MM.1S (cell line): ENCODE data around the gene MRPL43.
A peak's percentile ranks its signal among the peaks of the same experiment; 100 is the strongest.

Source experiments
- DNase-seq: peaks from one replicate; pipeline ENCODE4 v3.0.0-alpha.2; 2015
- H2AFZ ChIP-seq: fragments of 300-600 bp; sonication (generic); 2 replicates; pipeline ENCODE4 v1.6.0; 2016; ENCODE audit warnings: antibody characterized with exemption, low read length
- H3F3A ChIP-seq: fragments of 300-600 bp; sonication (generic); 2 replicates; pipeline ENCODE4 v1.6.1; 2016; ENCODE audit warnings: mild to moderate bottlenecking, antibody characterized with exemption, low read length, moderate library complexity, mixed read lengths; ENCODE audit not compliant: insufficient read depth
- H3K27ac ChIP-seq: fragments of 300-600 bp; sonication (generic); 2 replicates; pipeline ENCODE4 v1.5.1; 2016; ENCODE audit warnings: mild to moderate bottlenecking, low read length
- H3K27me3 ChIP-seq: fragments of 300-600 bp; sonication (generic); replicated peaks from 2 replicates; pipeline ENCODE4 v1.6.0; 2016; ENCODE audit warnings: low read length; ENCODE audit not compliant: insufficient read depth
- H3K36me3 ChIP-seq: fragments of 300-600 bp; sonication (generic); replicated peaks from 2 replicates; pipeline ENCODE4 v1.6.1; 2016; ENCODE audit warnings: mild to moderate bottlenecking, low read length, mixed read lengths; ENCODE audit not compliant: insufficient read depth
- H3K4me1 ChIP-seq: fragments of 300-600 bp; sonication (generic); 2 replicates; pipeline ENCODE4 v1.6.1; 2016; ENCODE audit warnings: low read length, mixed read lengths
- H3K4me2 ChIP-seq: fragments of 300-600 bp; sonication (generic); 2 replicates; pipeline ENCODE4 v1.6.0; 2016; ENCODE audit warnings: low read depth, low read length
- H3K4me3 ChIP-seq: fragments of 300-600 bp; sonication (generic); 2 replicates; pipeline ENCODE4 v1.5.1; 2016; ENCODE audit warnings: low read length, mixed read lengths
- H3K79me2 ChIP-seq: fragments of 300-600 bp; sonication (generic); 2 replicates; pipeline ENCODE4 v1.6.1; 2016; ENCODE audit warnings: mixed run types, low read length, mixed read lengths
- H3K9ac ChIP-seq: fragments of 300-600 bp; sonication (generic); 2 replicates; pipeline ENCODE4 v1.6.1; 2016; ENCODE audit warnings: low read length, mixed read lengths
- H3K9me2 ChIP-seq: fragments of 300-600 bp; sonication (generic); replicated peaks from 2 replicates; pipeline ENCODE4 v1.6.1; 2016; ENCODE audit warnings: mild to moderate bottlenecking, low read length, mixed read lengths; ENCODE audit not compliant: insufficient read depth
- H3K9me3 ChIP-seq: fragments of 300-600 bp; sonication (generic); replicated peaks from 2 replicates; pipeline ENCODE4 v1.6.1; 2016; ENCODE audit warnings: mild to moderate bottlenecking, low read length, mixed read lengths; ENCODE audit not compliant: insufficient read depth
- H4K20me1 ChIP-seq: fragments of 300-600 bp; sonication (generic); 2 replicates; pipeline ENCODE4 v1.6.1; 2016; ENCODE audit warnings: mild to moderate bottlenecking, low read length, moderate library complexity, mixed read lengths; ENCODE audit not compliant: insufficient read depth
- CTCF ChIP-seq: fragments of 300-600 bp; sonication (generic); IDR thresholded peaks from 2 replicates; pipeline ENCODE4 v1.5.1; 2016; ENCODE audit warnings: antibody characterized with exemption, low read length, mixed read lengths
- EZH2 ChIP-seq: fragments of 300-600 bp; sonication (generic); optimal IDR thresholded peaks from 2 replicates; pipeline ENCODE3; 2017; ENCODE audit warnings: low read depth, mild to moderate bottlenecking, antibody characterized with exemption, low read length, mixed read lengths
- EZH2phosphoT487 ChIP-seq: fragments of 300-600 bp; sonication (generic); IDR thresholded peaks from 2 replicates; pipeline ENCODE4 v1.6.1; 2018; ENCODE audit warnings: antibody characterized with exemption, low read length

The MRPL43 gene

GRCh38 chr10:100988166-100988565, 869 bp upstream of the MRPL43 start:
- peaks cover 21% of the 10 kb centered on the region for H3K4me1 ChIP-seq
- H3K4me2 ChIP-seq = peak overlapping the region; percentile 99
- H3K79me2 ChIP-seq = peaks cover 58% of the 10 kb centered on the region
- H3K9me3 ChIP-seq = no peaks in the 10 kb centered on the region
- H3K36me3 ChIP-seq = peaks cover 8% of the 10 kb centered on the region; the same call in 1 of the 2 replicates
- no peaks in the 10 kb centered on the region for H4K20me1 ChIP-seq
- H2AFZ ChIP-seq = no peak overlapping the region
- H3K27ac ChIP-seq = no peak overlapping the region
- 0 out of 2 replicates have a peak, but pooled peaks cover 4% of the 10 kb centered on the region for H3F3A ChIP-seq
- H3K9ac ChIP-seq = peak overlapping the region; percentile 83
- TF ChIP-seq EZH2phosphoT487 = no peak
- no peak for TF ChIP-seq EZH2
- peak overlapping the region; percentile 100 for H3K4me3 ChIP-seq
- no peaks in the 10 kb centered on the region for H3K27me3 ChIP-seq
- H3K9me2 ChIP-seq = no peaks in the 10 kb centered on the region
- DNase-seq = peak; percentile 2

GRCh38 chr10:100987685-100988049, 370 bp upstream of the MRPL43 start:
- TF ChIP-seq EZH2 (no peak), CTCF (no peak), EZH2phosphoT487 (no peak)
- Histone ChIP-seq H3K27ac (peak overlapping the region; percentile 67; the same call in 1 of the 2 replicates), H3K9ac (peak overlapping the region; percentile 83), H3K36me3 (peaks cover 8% of the 10 kb centered on the region; the same call in 1 of the 2 replicates), H3K27me3 (no peaks in the 10 kb centered on the region), H3F3A (0 out of 2 replicates have a peak, but pooled peaks cover 4% of the 10 kb centered on the region), H2AFZ (peak overlapping the region; percentile 100), H3K9me2 (no peaks in the 10 kb centered on the region), H3K79me2 (peaks cover 58% of the 10 kb centered on the region), H3K9me3 (no peaks in the 10 kb centered on the region), H3K4me3 (peak overlapping the region; percentile 100), H3K4me1 (peaks cover 21% of the 10 kb centered on the region), H4K20me1 (no peaks in the 10 kb centered on the region), H3K4me2 (peak overlapping the region; percentile 99)
- DNase-seq = peak; percentile 5

GRCh38 chr10:100986623-100986951, 710 bp downstream of the MRPL43 start:
- TF ChIP-seq CTCF = no peak
- no peak for TF ChIP-seq EZH2
- TF ChIP-seq EZH2phosphoT487 = no peak
- DNase-seq = peak; percentile 6
- Histone ChIP-seq H3K9me3 (no peaks in the 10 kb centered on the region), H3K4me2 (peak overlapping the region; percentile 99), H3K36me3 (peaks cover 8% of the 10 kb centered on the region; the same call in 1 of the 2 replicates), H3K79me2 (peaks cover 58% of the 10 kb centered on the region), H3K27me3 (no peaks in the 10 kb centered on the region), H2AFZ (peak overlapping the region; percentile 100), H3K4me1 (peaks cover 21% of the 10 kb centered on the region), H3K27ac (no peak overlapping the region), H3K4me3 (peak overlapping the region; percentile 100), H3F3A (0 out of 2 replicates have a peak, but pooled peaks cover 4% of the 10 kb centered on the region), H3K9ac (peak overlapping the region; percentile 83), H4K20me1 (no peaks in the 10 kb centered on the region), H3K9me2 (no peaks in the 10 kb centered on the region)

GRCh38 chr10:100985336-100985735, 2.0 kb downstream of the MRPL43 start:
- no peak overlapping the region for H2AFZ ChIP-seq
- no peak overlapping the region for H3K27ac ChIP-seq
- H3K4me1 ChIP-seq = peaks cover 21% of the 10 kb centered on the region
- H3K4me3 ChIP-seq = no peak overlapping the region
- DNase-seq = no peak
- H3K36me3 ChIP-seq = 0 out of 2 replicates have a peak, but pooled peaks cover under 1% of the 10 kb centered on the region
- TF ChIP-seq CTCF (no peak), EZH2phosphoT487 (no peak), EZH2 (no peak)
- no peaks in the 10 kb centered on the region for H3K9me3 ChIP-seq
- peaks cover 47% of the 10 kb centered on the region for H3K79me2 ChIP-seq
- H3F3A ChIP-seq = 0 out of 2 replicates have a peak, but pooled peaks cover 4% of the 10 kb centered on the region
- H3K9ac ChIP-seq = no peak overlapping the region
- H3K9me2 ChIP-seq = no peaks in the 10 kb centered on the region
- H3K4me2 ChIP-seq = no peak overlapping the region
- no peaks in the 10 kb centered on the region for H4K20me1 ChIP-seq
- H3K27me3 ChIP-seq = no peaks in the 10 kb centered on the region
